Fibroblast of skin of left biceps (primary cell): Measurements from ENCODE around the gene GABRG1.

Experiments used
- DNase-seq, 2 experiments: peaks; one replicate each; pipeline ENCODE4 v3.0.0-alpha.2; 2013; ENCODE audit warnings: low read depth in 2 of 2

GABRG1 gene

GRCh38 chr4:46123913-46124755 is at the start of gene GABRG1:
GABRG1 (minus strand) TSS chr4:46124054; CDS start chr4:46123913, 141 bp downstream.
- DNase-seq: no peak

DNA sequence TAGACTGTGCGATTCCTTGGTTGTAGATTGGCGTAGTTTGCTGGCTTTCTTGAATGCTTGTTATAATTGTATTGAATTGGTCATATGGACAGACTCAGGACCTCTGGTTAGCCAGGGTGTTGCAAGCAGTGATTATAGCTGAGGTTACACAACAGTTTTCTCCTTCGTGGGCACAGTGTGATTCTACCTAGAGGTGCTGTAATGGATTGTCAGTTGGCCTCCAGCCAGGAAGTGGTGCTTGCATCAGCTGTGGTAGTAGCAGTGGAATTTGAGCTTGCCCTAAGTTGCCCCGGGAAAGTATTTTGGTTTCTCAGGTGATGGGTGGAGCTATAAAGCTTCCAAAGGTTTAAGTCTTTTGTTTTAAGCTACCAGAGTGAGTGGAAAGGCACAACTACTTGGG is 23.1 kb upstream of the GABRG1 start:
- DNase-seq: no peak

GRCh38 chr4:46131498-46132057 is 7.7 kb upstream of the GABRG1 start:
- DNase-seq: no peak

DNA sequence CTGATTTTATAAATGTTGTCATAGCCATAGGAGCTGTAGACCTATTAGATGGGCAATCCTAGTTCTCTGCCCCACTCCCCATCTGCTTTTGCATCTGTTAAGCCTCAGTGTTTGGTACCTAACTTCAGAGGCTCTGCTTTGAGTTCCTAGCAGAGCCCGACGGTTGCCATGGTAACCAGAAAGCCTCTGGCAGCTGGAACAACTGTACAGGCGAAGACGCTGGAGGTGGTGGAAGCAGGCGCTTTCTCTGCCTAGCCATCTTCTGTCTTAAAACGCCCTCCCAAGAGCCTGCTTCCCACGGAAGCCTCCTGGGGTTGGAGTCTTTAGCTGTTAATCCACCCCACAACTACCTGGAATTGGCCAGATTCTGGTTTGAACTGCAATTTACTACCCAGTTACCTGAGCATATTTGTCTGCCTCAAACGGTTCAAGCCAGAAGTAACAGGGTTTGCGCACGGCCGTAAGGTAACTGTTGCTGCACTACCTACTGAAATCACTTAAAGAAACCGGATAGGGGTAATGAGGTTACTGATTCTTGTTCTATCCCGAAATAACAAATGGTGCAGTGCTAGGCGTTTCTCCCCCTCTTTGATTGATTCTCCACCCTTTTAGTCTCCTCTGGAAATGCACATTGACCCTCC is 1.0 kb upstream of the GABRG1 start:
- DNase-seq: no peak

DNA sequence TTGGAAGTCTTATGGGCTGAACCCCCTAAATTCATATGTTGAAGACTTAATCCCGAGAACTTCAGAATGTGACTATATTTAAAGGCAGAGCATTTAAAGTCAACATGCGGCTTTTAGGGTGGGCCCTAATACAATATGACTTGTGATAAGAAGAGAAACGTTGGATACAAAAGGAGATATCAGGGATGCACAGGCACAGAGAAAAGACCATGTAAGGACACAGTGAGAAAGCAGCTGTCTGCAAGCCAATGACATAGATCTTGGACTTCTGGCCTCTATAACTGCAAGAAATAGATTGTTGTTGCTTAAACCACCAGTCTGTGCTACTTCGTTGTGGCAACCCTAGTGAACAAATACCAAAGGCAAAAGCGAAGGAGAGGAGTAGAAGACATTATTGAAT is 42.2 kb downstream of the GABRG1 start:
- no peak for DNase-seq

- DNase-seq: no peak
Measured at GRCh38 chr4:46081248-46081647, 42.6 kb downstream of the GABRG1 start.

- DNase-seq: no peak
Measured at GRCh38 chr4:46073778-46074177, 50.1 kb downstream of the GABRG1 start.

- DNase-seq: no peak
Measured at GRCh38 chr4:46051392-46051791, 72.5 kb downstream of the GABRG1 start.

DNA sequence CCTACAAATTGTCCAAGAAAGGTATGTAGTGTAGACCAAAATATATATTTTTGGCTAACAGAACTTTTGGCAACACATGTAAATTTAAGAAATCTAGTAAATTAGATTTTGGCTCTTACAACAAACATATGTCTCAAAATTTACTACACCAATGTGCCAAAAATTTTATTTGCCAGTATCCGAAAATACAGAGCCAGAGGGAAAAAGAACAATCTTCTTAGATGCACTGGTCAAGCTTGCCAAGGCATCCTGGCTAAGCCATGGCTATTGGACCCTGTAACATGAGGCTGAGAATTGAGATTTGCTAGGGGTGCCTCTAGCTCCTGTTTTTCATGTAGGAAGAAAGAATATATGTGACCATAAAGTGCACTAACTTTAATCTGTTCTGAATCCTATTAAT is 91.8 kb downstream of the GABRG1 start:
- no peak for DNase-seq

DNA sequence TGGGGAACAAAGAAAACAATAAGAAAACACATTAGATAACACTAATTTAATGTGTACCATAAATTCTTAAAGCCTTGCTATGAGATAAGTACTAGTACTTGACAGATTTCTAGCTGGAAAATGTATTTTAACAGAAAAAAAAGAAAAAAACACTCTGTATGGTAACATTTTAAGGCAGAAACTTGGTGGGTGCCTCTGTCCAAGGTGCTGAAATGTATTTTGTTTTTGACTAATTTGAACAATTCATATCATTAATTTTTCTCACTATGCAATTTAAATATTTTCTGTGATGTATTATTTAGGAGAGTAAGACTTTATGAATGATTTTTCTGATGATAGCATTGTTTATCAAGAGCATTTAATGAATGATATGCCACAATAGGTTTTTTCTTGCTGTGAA is 107.5 kb downstream of the GABRG1 start:
- DNase-seq: no peak

DNA sequence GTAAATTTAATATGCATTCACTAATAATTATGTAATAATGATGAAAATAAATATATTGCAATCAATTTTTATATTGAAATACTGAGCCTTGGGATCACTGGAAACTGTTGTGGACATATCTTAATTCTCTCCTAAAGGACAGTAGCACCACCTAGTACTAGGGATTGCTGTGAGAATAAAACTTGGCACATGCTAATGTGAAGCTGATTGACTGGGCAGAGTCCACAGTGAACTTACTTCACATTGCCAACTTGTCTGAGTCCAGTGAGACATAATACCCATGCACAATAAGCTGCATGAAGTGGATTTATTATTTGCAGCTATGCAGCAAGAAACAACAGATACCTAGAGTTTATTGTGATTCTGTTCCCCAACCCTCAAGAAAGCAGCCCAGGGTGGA is 131.1 kb downstream of the GABRG1 start:
- DNase-seq: no peak

DNA sequence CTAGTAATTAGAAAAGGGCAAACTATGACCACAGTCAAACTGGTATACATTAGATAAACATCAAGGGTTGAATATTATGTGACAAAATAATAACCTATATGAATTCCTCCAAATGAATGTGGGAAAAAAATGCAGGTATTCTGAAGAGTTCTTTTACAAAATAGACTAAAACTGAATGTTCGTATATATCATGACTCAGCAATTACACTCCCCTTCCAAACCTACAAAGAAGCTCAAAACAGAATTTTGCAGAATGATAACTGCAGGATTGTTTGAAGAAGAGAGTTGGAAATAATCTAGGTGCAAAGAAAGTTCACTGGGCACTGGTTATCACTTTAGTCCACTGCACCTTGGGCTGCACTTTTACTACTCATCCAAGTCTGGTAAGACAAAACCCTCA is 134.1 kb downstream of the GABRG1 start:
- no peak for DNase-seq

- no peak for DNase-seq
Measured at GRCh38 chr4:45987858-45988257, 136.0 kb downstream of the GABRG1 start.
